Bronchial epithelial cell (primary cell): ENCODE measurements around the gene TMEM132D. TPM values are rescaled to one million over a fixed set of nuclear protein-coding genes. Genes with fewer than 3 reads are reported as not detected.

Source experiments
- DNase-seq: peaks from one replicate; pipeline ENCODE4 v3.0.0-alpha.2; 2010; ENCODE audit warnings: low read depth
- FAIRE-seq: peaks from 2 replicates; lab custom pipeline; 2011; peaks lifted over from hg19 to GRCh38; lab: Jason Lieb, UNC
- H3K27me3 ChIP-seq: 2 replicates; pipeline ENCODE4 v1.5.1; 2011; ENCODE audit warnings: low read length; ENCODE audit not compliant: control insufficient read depth, insufficient read depth
- H3K36me3 ChIP-seq: 2 replicates; pipeline ENCODE4 v1.5.1; 2011; ENCODE audit warnings: low read length; ENCODE audit not compliant: control insufficient read depth, insufficient read depth
- H3K4me3 ChIP-seq: 2 replicates; pipeline ENCODE4 v1.5.1; 2011; ENCODE audit warnings: mild to moderate bottlenecking, low read depth, low read length, control low read depth
- total RNA-seq: library from RNA; depleted of rRNA; stranded (reverse); fragments of >200 nt; gene quantifications from 2 replicates; pipeline ENCODE4 v1.2.1, GENCODE V29; 2014
- TF ChIP-seq, protein P1 (sequence below): IDR thresholded peaks from 2 replicates; pipeline ENCODE4 v1.5.1; 2011; ENCODE audit warnings: mild to moderate bottlenecking, moderate library complexity, low read length, control low read depth, inconsistent platforms; ENCODE audit not compliant: insufficient read depth, severe bottlenecking

Gene TMEM132D
- total RNA-seq, 1 donor from 2014 or later = not detected

DNA sequence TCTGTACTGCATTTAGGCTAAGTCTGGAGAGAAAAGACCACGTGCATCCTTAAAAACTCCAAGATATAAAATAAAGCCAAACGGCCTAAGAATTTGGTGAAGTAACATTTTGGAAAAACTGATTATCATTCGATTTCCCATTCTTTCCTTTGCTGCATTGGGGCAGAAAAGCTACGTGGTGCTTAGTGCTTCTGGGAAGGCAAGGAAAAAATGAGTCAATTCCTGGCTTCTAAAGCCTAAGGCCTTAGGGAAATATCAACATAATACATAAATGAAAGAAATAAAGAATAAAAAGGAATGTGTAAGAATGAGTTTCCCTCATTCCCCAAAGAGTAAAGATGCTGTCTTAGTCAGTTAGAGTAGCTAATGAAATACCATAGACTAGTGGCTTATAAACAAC is 530.1 kb downstream of the TMEM132D start:
- Histone ChIP-seq H3K36me3 (no peaks in the 10 kb centered on the region), H3K4me3 (no peak overlapping the region), H3K27me3 (no peaks in the 10 kb centered on the region)
- no peak for DNase-seq
- TF ChIP-seq, protein P1, sequence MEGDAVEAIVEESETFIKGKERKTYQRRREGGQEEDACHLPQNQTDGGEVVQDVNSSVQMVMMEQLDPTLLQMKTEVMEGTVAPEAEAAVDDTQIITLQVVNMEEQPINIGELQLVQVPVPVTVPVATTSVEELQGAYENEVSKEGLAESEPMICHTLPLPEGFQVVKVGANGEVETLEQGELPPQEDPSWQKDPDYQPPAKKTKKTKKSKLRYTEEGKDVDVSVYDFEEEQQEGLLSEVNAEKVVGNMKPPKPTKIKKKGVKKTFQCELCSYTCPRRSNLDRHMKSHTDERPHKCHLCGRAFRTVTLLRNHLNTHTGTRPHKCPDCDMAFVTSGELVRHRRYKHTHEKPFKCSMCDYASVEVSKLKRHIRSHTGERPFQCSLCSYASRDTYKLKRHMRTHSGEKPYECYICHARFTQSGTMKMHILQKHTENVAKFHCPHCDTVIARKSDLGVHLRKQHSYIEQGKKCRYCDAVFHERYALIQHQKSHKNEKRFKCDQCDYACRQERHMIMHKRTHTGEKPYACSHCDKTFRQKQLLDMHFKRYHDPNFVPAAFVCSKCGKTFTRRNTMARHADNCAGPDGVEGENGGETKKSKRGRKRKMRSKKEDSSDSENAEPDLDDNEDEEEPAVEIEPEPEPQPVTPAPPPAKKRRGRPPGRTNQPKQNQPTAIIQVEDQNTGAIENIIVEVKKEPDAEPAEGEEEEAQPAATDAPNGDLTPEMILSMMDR = no peak
- no peak for FAIRE-seq

GRCh38 chr12:129372876-129373275 is 530.9 kb downstream of the TMEM132D start:
- FAIRE-seq (no peak), DNase-seq (no peak)
- Histone ChIP-seq H3K27me3 (no peaks in the 10 kb centered on the region), H3K36me3 (no peaks in the 10 kb centered on the region), H3K4me3 (no peak overlapping the region)
- TF ChIP-seq, protein P1 = no peak

GRCh38 chr12:129372348-129372747 is 531.5 kb downstream of the TMEM132D start:
- no peak for DNase-seq
- Histone ChIP-seq H3K36me3 (no peaks in the 10 kb centered on the region), H3K4me3 (no peak overlapping the region), H3K27me3 (no peaks in the 10 kb centered on the region)
- FAIRE-seq = no peak
- TF ChIP-seq, protein P1 = no peak

GRCh38 chr12:129371268-129371667 is 532.6 kb downstream of the TMEM132D start:
- no peaks in the 10 kb centered on the region for H3K36me3 ChIP-seq
- FAIRE-seq (no peak), DNase-seq (no peak)
- H3K4me3 ChIP-seq = no peak overlapping the region
- TF ChIP-seq, protein P1 = no peak
- no peaks in the 10 kb centered on the region for H3K27me3 ChIP-seq

DNA sequence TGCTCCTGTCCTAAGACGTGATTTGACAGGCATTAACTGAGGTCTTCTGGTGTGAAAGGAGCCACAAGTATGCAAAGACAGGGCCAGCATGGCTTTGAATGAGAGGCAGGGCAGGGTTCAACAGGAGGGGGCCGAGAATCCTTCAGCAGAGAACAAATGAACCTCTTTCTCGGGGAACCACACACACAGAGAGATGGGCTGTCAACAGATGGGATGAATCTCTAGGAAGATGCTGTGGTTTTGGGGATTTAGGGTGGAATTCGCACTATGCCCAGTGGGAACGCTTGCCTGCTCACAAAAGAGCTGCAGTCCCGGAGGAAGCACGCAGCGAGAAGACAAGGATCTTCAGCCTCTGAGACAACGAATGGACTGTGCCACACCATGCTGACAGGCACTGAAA is 537.2 kb downstream of the TMEM132D start:
- Histone ChIP-seq H3K36me3 (no peaks in the 10 kb centered on the region), H3K27me3 (no peaks in the 10 kb centered on the region), H3K4me3 (no peak overlapping the region)
- DNase-seq (no peak), FAIRE-seq (no peak)
- TF ChIP-seq, protein P1 = no peak

- FAIRE-seq (no peak), DNase-seq (no peak)
- TF ChIP-seq, protein P1 = no peak
- H3K27me3 ChIP-seq = no peaks in the 10 kb centered on the region
- no peak overlapping the region for H3K4me3 ChIP-seq
- no peaks in the 10 kb centered on the region for H3K36me3 ChIP-seq
Observed at GRCh38 chr12:129363041-129363440, 540.8 kb downstream of the TMEM132D start.
